Astrocyte of the cerebellum (primary cell): ENCODE data around the gene AMZ1.
"Not testable (repeated sequence)": the region's sequence is repeated elsewhere in the genome, so short reads cannot be mapped to it uniquely, and the experiment has no call there.

ENCODE experiments used
- DNase-seq: peaks from one replicate; pipeline ENCODE4 v3.0.0-alpha.2; 2011; ENCODE audit warnings: low read depth
- H3K4me3 ChIP-seq: 2 replicates; pipeline ENCODE4 v1.5.1; 2011; ENCODE audit warnings: mild to moderate bottlenecking, low read depth, low read length, moderate library complexity
- CTCF ChIP-seq: IDR thresholded peaks from 2 replicates; pipeline ENCODE4 v1.5.1; 2012; ENCODE audit warnings: low read length, low read depth, moderate library complexity, mild to moderate bottlenecking; ENCODE audit errors: missing control alignments
- in situ Hi-C: cut with HindIII; loops from 2 replicates; pipeline ENCODE4 v1.10.0; 2017; ENCODE audit warnings: low sequenced_read_pairs

The AMZ1 gene

GRCh38 chr7:2736411-2736914 lies 48.5 kb downstream of the AMZ1 start:
- H3K4me3 ChIP-seq = no peak overlapping the region
- in situ Hi-C loops = no loop called here
- no peak for TF ChIP-seq CTCF
- DNase-seq = no peak

- in situ Hi-C loops, DNase-seq, H3K4me3 ChIP-seq: not testable (repeated sequence)
These were observed 49.2 kb downstream of the AMZ1 start for GRCh38 chr7:2737005-2737743.

GRCh38 chr7:2737771-2738540 lies 50.0 kb downstream of the AMZ1 start:
- DNase-seq = no peak
- no peak overlapping the region for H3K4me3 ChIP-seq
- in situ Hi-C loops = no loop called here
- no peak for TF ChIP-seq CTCF

- TF ChIP-seq CTCF = no peak
- no peak for DNase-seq
- H3K4me3 ChIP-seq = no peak overlapping the region
- in situ Hi-C loops = no loop called here
These were observed 51.0 kb downstream of the AMZ1 start for GRCh38 chr7:2738766-2739549.

- H3K4me3 ChIP-seq, in situ Hi-C loops, DNase-seq: not testable (repeated sequence)
These were observed 55.7 kb downstream of the AMZ1 start for GRCh38 chr7:2743523-2744185.

- in situ Hi-C loops, DNase-seq, H3K4me3 ChIP-seq: not testable (repeated sequence)
These were observed 60.7 kb downstream of the AMZ1 start for GRCh38 chr7:2748684-2749083.

GRCh38 chr7:2750004-2750407 lies 62.0 kb downstream of the AMZ1 start:
- DNase-seq = no peak
- TF ChIP-seq CTCF = no peak
- no peak overlapping the region for H3K4me3 ChIP-seq
- in situ Hi-C loops = no loop called here
